NB4 (cell line): ENCODE data around the gene KLHL22.

Source experiments
- CTCF ChIP-seq: IDR thresholded peaks from one replicate; pipeline ENCODE4 v1.5.1; 2012; ENCODE audit warnings: low read depth, low read length
- MAX ChIP-seq: IDR thresholded peaks from 2 replicates; pipeline ENCODE4 v1.6.1; 2011; ENCODE audit warnings: low read depth, low read length
- POLR2A ChIP-seq: IDR thresholded peaks from 2 replicates; pipeline ENCODE4 v1.6.1; 2011; ENCODE audit warnings: mild to moderate bottlenecking; ENCODE audit not compliant: insufficient read length; ENCODE audit errors: extremely low read depth

GRCh38 chr22:20522134-20523004, 26.8 kb upstream of the KLHL22 start:
- TF ChIP-seq CTCF: no peak
- TF ChIP-seq POLR2A: no peak
- no peak for TF ChIP-seq MAX
